ENCODE results near the gene CSN1S1.

Gene CSN1S1

GRCh38 chr4:69986663-69987062 is 55.8 kb downstream of the CSN1S1 start:
- TF ChIP-seq CTCF (IDR thresholded peaks at IDR 0.05; ENCODE audit: control insufficient read depth, extremely low read depth, insufficient read depth), result no peak
- DNase-seq (ENCODE audit: low read depth), result no peak
- no peak overlapping the region for H3K4me3 ChIP-seq (ENCODE audit: low read depth, low read length)

GRCh38 chr4:69991016-69991415 is 60.1 kb downstream of the CSN1S1 start:
- no peak for TF ChIP-seq CTCF (IDR thresholded peaks at IDR 0.05; ENCODE audit: control insufficient read depth, extremely low read depth, insufficient read depth)
- no peak for DNase-seq (ENCODE audit: low read depth)
- H3K4me3 ChIP-seq (ENCODE audit: low read depth, low read length), result no peak overlapping the region

GRCh38 chr4:69994782-69995181 is 63.9 kb downstream of the CSN1S1 start:
- no peak overlapping the region for H3K4me3 ChIP-seq (ENCODE audit: low read depth, low read length)
- DNase-seq (ENCODE audit: low read depth), result no peak
- no peak for TF ChIP-seq CTCF (IDR thresholded peaks at IDR 0.05; ENCODE audit: control insufficient read depth, extremely low read depth, insufficient read depth)

- no peak for DNase-seq (ENCODE audit: low read depth)
- no peak within 1 kb of the TSS for H3K4me3 ChIP-seq (ENCODE audit: low read depth, low read length)
- TF ChIP-seq CTCF (IDR thresholded peaks at IDR 0.05; ENCODE audit: control insufficient read depth, extremely low read depth, insufficient read depth), result no peak
Observed at GRCh38 chr4:69995526-69996016, 64.7 kb downstream of the CSN1S1 start, which contains the start of gene STATH. Gene STATH, plus strand, starts transcription at chr4:69995966. Its CDS starts 2,472 bp downstream, at chr4:69998438.
